HG03175 (cell line): ENCODE data around the gene PABPN1L.

Experiments
- ATAC-seq: cut with Tn5 transposase; IDR thresholded peaks from one replicate; pipeline ENCODE4 v1.9.1; 2021; ENCODE audit warnings: mild to moderate bottlenecking, moderate library complexity; ENCODE audit not compliant: unreplicated experiment

The PABPN1L gene

GRCh38 chr16:88815227-88815626 is 51.2 kb downstream of the PABPN1L start:
- ATAC-seq = no peak

- ATAC-seq = no peak
Observed at GRCh38 chr16:88814144-88814502, 52.3 kb downstream of the PABPN1L start.
